ENCODE measurements around the gene INTS11.

GRCh38 chr1:1285102-1285571, 39.3 kb downstream of the INTS11 start:
- TF ChIP-seq FOXA1 (IDR thresholded peaks at IDR 0.05): no peak
- no peak for TF ChIP-seq HDGF (IDR thresholded peaks at IDR 0.05; ENCODE audit: borderline replicate concordance)
- no peak for TF ChIP-seq SP1 (IDR thresholded peaks at IDR 0.05)
- no peak for TF ChIP-seq L3MBTL2 (conservative IDR thresholded peaks at IDR 0.05)

Measured in HEK293T (cell line).